ENCODE measurements around the gene CFAP157. TPM values are rescaled to one million over a fixed set of nuclear protein-coding genes. Genes with fewer than 3 reads are reported as not detected.

Gene CFAP157
- total and polyA plus RNA-seq, 2 donors (not counting 3 experiments of a cell fraction or from before 2014, with no cell fraction given), result 0.03 TPM; not detected in 1

- Histone ChIP-seq H3K9ac (replicated peaks; ENCODE audit: extremely low read depth, insufficient read depth, low read length) (no peak overlapping the region), H3K79me2 (ENCODE audit: control insufficient read depth, insufficient read depth, low read length) (peaks cover 5% of the 10 kb centered on the region), H4K20me1 (replicated peaks; ENCODE audit: control insufficient read depth, extremely low read depth, insufficient read depth, low read length) (no peaks in the 10 kb centered on the region), H3K4me1 (ENCODE audit: control insufficient read depth, extremely low read depth, insufficient read depth, low read length) (peaks cover 5% of the 10 kb centered on the region), H3K27ac (ENCODE audit: insufficient read depth, low read depth, low read length) (no peak overlapping the region), H3K9me1 (replicated peaks; ENCODE audit: control insufficient read depth, extremely low read depth, insufficient read depth, low read length) (no peaks in the 10 kb centered on the region), H3K4me2 (ENCODE audit: insufficient read depth, low read length) (no peak overlapping the region), H3K27me3 (ENCODE audit: control insufficient read depth in 2 of 2, insufficient read depth in 2 of 2, low read length in 2 of 2) (no peaks in the 10 kb centered on the region), H3K4me3 (replicated peaks in 1 of 3; ENCODE audit: insufficient read depth in 1 of 3, low read depth in 1 of 3, low read length in 3 of 3) (no peak overlapping the region), H3K9me3 (replicated peaks; ENCODE audit: control insufficient read depth, insufficient read depth, low read length) (no peaks in the 10 kb centered on the region), H3K36me3 (ENCODE audit: control insufficient read depth in 2 of 2, extremely low read depth in 1 of 2, insufficient read depth in 2 of 2, low read length in 2 of 2) (no peaks in the 10 kb centered on the region), H2AFZ (ENCODE audit: low read depth, low read length) (no peak overlapping the region)
- TF ChIP-seq POLR2AphosphoS5 (IDR thresholded peaks at IDR 0.05; ENCODE audit: insufficient read depth, low read depth, low read length), result no peak
- no peak for TF ChIP-seq JUN (IDR thresholded peaks at IDR 0.05; ENCODE audit: borderline replicate concordance, insufficient read depth, insufficient read length, low read depth)
- TF ChIP-seq CTCF (IDR thresholded peaks at IDR 0.05; ENCODE audit: extremely low read depth in 1 of 2, insufficient read depth in 1 of 2, low read depth in 1 of 2, low read length in 2 of 2), result no peak
- TF ChIP-seq GATA2 (IDR thresholded peaks at IDR 0.05; ENCODE audit: insufficient read depth, insufficient read length, low read depth, low read length), result no peak
- no peak for TF ChIP-seq POLR2A (IDR thresholded peaks at IDR 0.05; ENCODE audit: low read depth, low read length)
- no peak for TF ChIP-seq MYC (IDR thresholded peaks at IDR 0.05; ENCODE audit: low read depth, low read length)
- TF ChIP-seq MAX (IDR thresholded peaks at IDR 0.05; ENCODE audit: insufficient read depth, insufficient read length), result no peak
- TF ChIP-seq EZH2 (IDR thresholded peaks at IDR 0.05; ENCODE audit: borderline replicate concordance, low read depth, low read length, severe bottlenecking), result no peak
- no peak for TF ChIP-seq FOS (IDR thresholded peaks at IDR 0.05; ENCODE audit: borderline replicate concordance, insufficient read depth, low read length)
- no TSS peak for BruUV-seq (replicated peaks)
- DNase-seq (ENCODE audit: low read depth, low spot score), result no peak
- dilution Hi-C loops (cut with MboI; ENCODE audit: extremely low pct_ligation_motif_present, low sequenced_read_pairs) (no loop called here), intact Hi-C loops (cut with micrococcal nuclease) (no loop called here)
- no peak for FAIRE-seq
- POLR2A ChIA-PET, result no interaction called here
- CTCF ChIA-PET, result interaction anchor here (1.2 to 3.3 kb wide), 2 partner anchors 11 to 22 kb away, joined by 3 to 9 read pairs; partner anchors contain the start of gene TOR2A
These were observed 6.1 kb downstream of the CFAP157 start for GRCh38 chr9:127712867-127713266.

Data from endothelial cell of umbilical vein (primary cell).